ENCODE results near the gene DHRS1.

The DHRS1 gene

DNA sequence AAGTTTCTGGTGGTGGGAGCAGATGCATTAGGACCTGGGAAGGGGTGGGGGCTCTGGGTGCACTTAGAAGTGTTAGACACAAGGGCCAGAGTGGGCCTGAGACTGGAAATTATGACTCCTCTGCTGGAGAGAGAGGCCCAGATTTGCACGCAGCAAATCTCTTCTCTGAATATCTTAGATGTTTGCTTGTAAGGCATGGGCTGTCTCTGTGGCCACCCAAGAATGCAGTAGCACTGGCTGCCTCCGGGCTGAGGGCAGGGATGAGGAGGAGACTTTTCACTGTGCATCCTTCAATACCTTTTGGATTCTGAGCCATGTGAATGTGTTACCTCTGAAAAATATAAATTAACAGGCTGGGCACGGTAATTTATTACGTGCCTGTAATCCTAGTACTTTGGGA, 14.2 kb downstream of the DHRS1 start:
- in situ Hi-C loops (cut with HindIII; ENCODE audit: low sequenced_read_pairs), result no loop called here
- no peak overlapping the region for H3K4me3 ChIP-seq (ENCODE audit: low read depth, low read length)
- DNase-seq (ENCODE audit: low read depth, low spot score), result no peak
- TF ChIP-seq, protein P1, sequence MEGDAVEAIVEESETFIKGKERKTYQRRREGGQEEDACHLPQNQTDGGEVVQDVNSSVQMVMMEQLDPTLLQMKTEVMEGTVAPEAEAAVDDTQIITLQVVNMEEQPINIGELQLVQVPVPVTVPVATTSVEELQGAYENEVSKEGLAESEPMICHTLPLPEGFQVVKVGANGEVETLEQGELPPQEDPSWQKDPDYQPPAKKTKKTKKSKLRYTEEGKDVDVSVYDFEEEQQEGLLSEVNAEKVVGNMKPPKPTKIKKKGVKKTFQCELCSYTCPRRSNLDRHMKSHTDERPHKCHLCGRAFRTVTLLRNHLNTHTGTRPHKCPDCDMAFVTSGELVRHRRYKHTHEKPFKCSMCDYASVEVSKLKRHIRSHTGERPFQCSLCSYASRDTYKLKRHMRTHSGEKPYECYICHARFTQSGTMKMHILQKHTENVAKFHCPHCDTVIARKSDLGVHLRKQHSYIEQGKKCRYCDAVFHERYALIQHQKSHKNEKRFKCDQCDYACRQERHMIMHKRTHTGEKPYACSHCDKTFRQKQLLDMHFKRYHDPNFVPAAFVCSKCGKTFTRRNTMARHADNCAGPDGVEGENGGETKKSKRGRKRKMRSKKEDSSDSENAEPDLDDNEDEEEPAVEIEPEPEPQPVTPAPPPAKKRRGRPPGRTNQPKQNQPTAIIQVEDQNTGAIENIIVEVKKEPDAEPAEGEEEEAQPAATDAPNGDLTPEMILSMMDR (IDR thresholded peaks at IDR 0.05; ENCODE audit: low read depth, low read length), result no peak

- no peak overlapping the region for H3K4me3 ChIP-seq (ENCODE audit: low read depth, low read length)
- DNase-seq (ENCODE audit: low read depth, low spot score), result no peak
- in situ Hi-C loops (cut with HindIII; ENCODE audit: low sequenced_read_pairs), result no loop called here
- TF ChIP-seq, protein P1 (IDR thresholded peaks at IDR 0.05; ENCODE audit: low read depth, low read length), result no peak
These were observed 15.0 kb downstream of the DHRS1 start for GRCh38 chr14:24284501-24285035.

DNA sequence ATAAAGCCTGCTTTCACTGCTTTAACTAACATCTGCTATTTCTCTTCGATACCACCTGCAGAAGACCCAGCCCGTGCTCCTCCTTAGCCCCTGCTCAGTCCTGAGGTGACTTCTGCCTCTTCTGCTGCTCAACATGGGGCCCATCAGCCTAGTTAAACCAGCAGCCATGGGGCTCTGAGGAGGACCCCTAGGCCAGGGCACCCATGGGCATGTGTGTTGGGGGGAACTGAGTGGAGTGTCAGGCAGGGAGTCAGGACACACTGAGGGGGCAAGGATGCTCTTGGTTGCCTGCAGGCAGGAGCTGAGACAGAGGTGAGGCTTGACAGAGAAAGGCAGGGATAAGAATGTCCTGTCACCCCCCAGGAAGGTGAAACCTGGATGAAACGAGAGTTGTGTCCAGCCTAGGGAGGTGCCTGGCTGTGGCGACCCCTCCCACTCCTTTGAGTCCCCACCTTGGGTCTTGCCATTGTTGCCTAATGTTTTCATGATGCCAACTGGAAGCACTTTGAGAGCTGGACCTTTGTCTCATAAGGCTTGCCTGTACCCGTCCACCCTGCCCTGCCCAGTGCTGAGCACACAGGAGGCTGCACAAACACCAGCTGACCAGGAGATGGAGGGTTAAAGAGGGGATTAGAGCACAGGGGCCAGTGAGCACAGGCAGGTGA, 15.7 kb downstream of the DHRS1 start:
- H3K4me3 ChIP-seq (ENCODE audit: low read depth, low read length), result no peak overlapping the region
- in situ Hi-C loops (cut with HindIII; ENCODE audit: low sequenced_read_pairs), result no loop called here
- TF ChIP-seq, protein P1 (IDR thresholded peaks at IDR 0.05; ENCODE audit: low read depth, low read length), result no peak
- no peak for DNase-seq (ENCODE audit: low read depth, low spot score)

GRCh38 chr14:24282736-24283135, 16.8 kb downstream of the DHRS1 start:
- H3K4me3 ChIP-seq (ENCODE audit: low read depth, low read length), result no peak overlapping the region
- TF ChIP-seq, protein P1 (IDR thresholded peaks at IDR 0.05; ENCODE audit: low read depth, low read length), result no peak
- no peak for DNase-seq (ENCODE audit: low read depth, low spot score)
- in situ Hi-C loops (cut with HindIII; ENCODE audit: low sequenced_read_pairs), result no loop called here

- in situ Hi-C loops (cut with HindIII; ENCODE audit: low sequenced_read_pairs), result no loop called here
- TF ChIP-seq, protein P1 (IDR thresholded peaks at IDR 0.05; ENCODE audit: low read depth, low read length), result no peak
These were observed 17.9 kb downstream of the DHRS1 start for GRCh38 chr14:24281636-24282035.

GRCh38 chr14:24280797-24281460, 18.7 kb downstream of the DHRS1 start:
- DNase-seq (ENCODE audit: low read depth, low spot score), result no peak
- H3K4me3 ChIP-seq (ENCODE audit: low read depth, low read length), result no peak overlapping the region
- in situ Hi-C loops (cut with HindIII; ENCODE audit: low sequenced_read_pairs), result no loop called here
- TF ChIP-seq, protein P1 (IDR thresholded peaks at IDR 0.05; ENCODE audit: low read depth, low read length), result no peak

More at GRCh38 chr14:24281636-24282035, 17.9 kb downstream of the DHRS1 start:
- H3K4me3 ChIP-seq (ENCODE audit: low read depth, low read length), result no peak overlapping the region
- no peak for DNase-seq (ENCODE audit: low read depth, low spot score)
